ENCODE results near the gene PRR22. TPM values are rescaled to one million over a fixed set of nuclear protein-coding genes. Genes with fewer than 3 reads are reported as not detected.

The PRR22 gene
- polyA plus RNA-seq (2013, experiment 1 of 2) = 0.68 TPM
- polyA plus RNA-seq (2013, experiment 2 of 2) = 0.62 TPM

GRCh38 chr19:5784581-5785147 lies at the start of gene PRR22:
Gene PRR22, minus strand, starts transcription at chr19:5784746. Its CDS starts 86 bp downstream, at chr19:5784660.
- no CpG with 5 or more reads among the region's 15 CpGs for WGBS, 2 donors (ENCODE audit: extremely low coverage in 2 of 2, insufficient read length in 2 of 2, insufficient replicate concordance in 1 of 2)
- H2AK5ac ChIP-seq (ENCODE audit: low read depth, low read length) = no peak within 1 kb of the TSS
- no peak within 1 kb of the TSS for H3K4me2 ChIP-seq (ENCODE audit: insufficient read depth, low read length, poor library complexity, severe bottlenecking)
- DNase-seq (ENCODE audit: low spot score) = no peak
- peaks cover 12% of the 10 kb centered on the region for H3K79me1 ChIP-seq (ENCODE audit: low read depth, low read length)
- H3K4ac ChIP-seq (ENCODE audit: low read length) = no peak within 1 kb of the TSS
- no peak within 1 kb of the TSS for H2BK12ac ChIP-seq (ENCODE audit: low read length)
- H2BK120ac ChIP-seq (ENCODE audit: low read depth, low read length) = no peak within 1 kb of the TSS
- H4K8ac ChIP-seq (ENCODE audit: low read depth, low read length) = no peak within 1 kb of the TSS
- H3K27ac ChIP-seq (replicated peaks; ENCODE audit: low read length) = no peak within 1 kb of the TSS
- H3K9me3 ChIP-seq (replicated peaks in 1 of 2; ENCODE audit: control insufficient read depth in 2 of 2, insufficient read depth in 1 of 2, low read depth in 1 of 2, low read length in 2 of 2) = no peaks in the 10 kb centered on the region
- no peak within 1 kb of the TSS for H3K18ac ChIP-seq (ENCODE audit: low read length)
- H3K9ac ChIP-seq (ENCODE audit: low read depth, low read length, poor library complexity) = no peak within 1 kb of the TSS
- H2BK15ac ChIP-seq (ENCODE audit: low read length) = no peak within 1 kb of the TSS
- H4K91ac ChIP-seq (ENCODE audit: low read depth, low read length, poor library complexity) = no peak within 1 kb of the TSS
- H3K4me3 ChIP-seq (ENCODE audit: low read length in 2 of 2) = no peak within 1 kb of the TSS
- H3K14ac ChIP-seq (ENCODE audit: low read length) = no peak within 1 kb of the TSS
- peaks cover 35 to 61% of the 10 kb centered on the region in 2 donors for H3K36me3 ChIP-seq (replicated peaks in 1 of 2; ENCODE audit: control insufficient read depth in 2 of 2, insufficient read depth in 2 of 2, low read length in 2 of 2)
- no peak within 1 kb of the TSS for H2AFZ ChIP-seq (ENCODE audit: low read length)
- H2BK5ac ChIP-seq (ENCODE audit: low read length) = no peak within 1 kb of the TSS
- no peaks in the 10 kb centered on the region for H3K4me1 ChIP-seq (ENCODE audit: control insufficient read depth in 2 of 2, insufficient read depth in 1 of 2, low read depth in 1 of 2, low read length in 2 of 2)
- H3K27me3 ChIP-seq (ENCODE audit: control insufficient read depth in 3 of 3, insufficient read depth in 3 of 3, low read depth in 1 of 3, low read length in 3 of 3) = no peaks in the 10 kb centered on the region
- peak within 1 kb of the TSS; percentile 73 for H3K23ac ChIP-seq (ENCODE audit: low read depth, low read length, poor library complexity)

- Histone ChIP-seq H4K91ac (ENCODE audit: low read depth, low read length, poor library complexity) (no peak overlapping the region), H3K27ac (replicated peaks; ENCODE audit: low read length) (no peak overlapping the region), H3K9ac (ENCODE audit: low read depth, low read length, poor library complexity) (no peak overlapping the region), H2BK15ac (ENCODE audit: low read length) (peak overlapping the region; percentile 78), H2BK120ac (ENCODE audit: low read depth, low read length) (no peak overlapping the region), H3K4ac (ENCODE audit: low read length) (no peak overlapping the region), H2AK5ac (ENCODE audit: low read depth, low read length) (peak overlapping the region; percentile 79), H3K23ac (ENCODE audit: low read depth, low read length, poor library complexity) (peak overlapping the region; percentile 85), H3K4me2 (ENCODE audit: insufficient read depth, low read length, poor library complexity, severe bottlenecking) (no peak overlapping the region), H2AFZ (ENCODE audit: low read length) (no peak overlapping the region), H3K14ac (ENCODE audit: low read length) (no peak overlapping the region), H3K9me3 (replicated peaks in 1 of 2; ENCODE audit: control insufficient read depth in 2 of 2, insufficient read depth in 1 of 2, low read depth in 1 of 2, low read length in 2 of 2) (peaks cover 0 to 1% of the 10 kb centered on the region in 2 donors), H4K8ac (ENCODE audit: low read depth, low read length) (no peak overlapping the region), H3K79me1 (ENCODE audit: low read depth, low read length) (peaks cover 3% of the 10 kb centered on the region), H3K4me1 (ENCODE audit: control insufficient read depth in 2 of 2, insufficient read depth in 1 of 2, low read depth in 1 of 2, low read length in 2 of 2) (peaks cover 0 to 12% of the 10 kb centered on the region in 2 donors), H3K27me3 (ENCODE audit: control insufficient read depth in 3 of 3, insufficient read depth in 3 of 3, low read depth in 1 of 3, low read length in 3 of 3) (peaks cover 0 to 5% (median 0%) of the 10 kb centered on the region in 3 experiments), H3K36me3 (replicated peaks in 1 of 2; ENCODE audit: control insufficient read depth in 2 of 2, insufficient read depth in 2 of 2, low read length in 2 of 2) (no peaks in the 10 kb centered on the region), H2BK5ac (ENCODE audit: low read length) (no peak overlapping the region), H3K4me3 (ENCODE audit: low read length in 2 of 2) (no peak overlapping the region), H2BK12ac (ENCODE audit: low read length) (no peak overlapping the region), H3K18ac (ENCODE audit: low read length) (peak overlapping the region; percentile 64)
- DNase-seq (ENCODE audit: low spot score) = no peak
- no CpG with 5 or more reads among the region's 6 CpGs for WGBS, 2 donors (ENCODE audit: extremely low coverage in 2 of 2, insufficient read length in 2 of 2, insufficient replicate concordance in 1 of 2)
Measured at GRCh38 chr19:5832527-5833216, 48.1 kb upstream of the PRR22 start.

GRCh38 chr19:5832061-5832460 lies 47.5 kb upstream of the PRR22 start:
- H3K9me3 ChIP-seq (replicated peaks in 1 of 2; ENCODE audit: control insufficient read depth in 2 of 2, insufficient read depth in 1 of 2, low read depth in 1 of 2, low read length in 2 of 2) = peaks cover 0 to 1% of the 10 kb centered on the region in 2 donors
- H2BK15ac ChIP-seq (ENCODE audit: low read length) = peak overlapping the region; percentile 78
- H4K91ac ChIP-seq (ENCODE audit: low read depth, low read length, poor library complexity) = no peak overlapping the region
- no peak overlapping the region for H3K27ac ChIP-seq (replicated peaks; ENCODE audit: low read length)
- H3K79me1 ChIP-seq (ENCODE audit: low read depth, low read length) = peaks cover 3% of the 10 kb centered on the region
- H3K4me3 ChIP-seq (ENCODE audit: low read length in 2 of 2) = no peak overlapping the region
- peak overlapping the region; percentile 64 for H3K18ac ChIP-seq (ENCODE audit: low read length)
- no peak overlapping the region for H3K4ac ChIP-seq (ENCODE audit: low read length)
- H3K36me3 ChIP-seq (replicated peaks in 1 of 2; ENCODE audit: control insufficient read depth in 2 of 2, insufficient read depth in 2 of 2, low read length in 2 of 2) = no peaks in the 10 kb centered on the region
- no peak for DNase-seq (ENCODE audit: low spot score)
- peaks cover 0 to 16% of the 10 kb centered on the region in 2 donors for H3K4me1 ChIP-seq (ENCODE audit: control insufficient read depth in 2 of 2, insufficient read depth in 1 of 2, low read depth in 1 of 2, low read length in 2 of 2)
- no peak overlapping the region for H3K14ac ChIP-seq (ENCODE audit: low read length)
- WGBS, 2 donors (ENCODE audit: extremely low coverage in 2 of 2, insufficient read length in 2 of 2, insufficient replicate concordance in 1 of 2) = no CpG with 5 or more reads among the region's 22 CpGs
- H2BK12ac ChIP-seq (ENCODE audit: low read length) = peak overlapping the region; percentile 41
- H3K27me3 ChIP-seq (ENCODE audit: control insufficient read depth in 3 of 3, insufficient read depth in 3 of 3, low read depth in 1 of 3, low read length in 3 of 3) = peaks cover 0 to 5% (median 0%) of the 10 kb centered on the region in 3 experiments
- no peak overlapping the region for H2BK120ac ChIP-seq (ENCODE audit: low read depth, low read length)
- H3K23ac ChIP-seq (ENCODE audit: low read depth, low read length, poor library complexity) = peak overlapping the region; percentile 85
- H3K9ac ChIP-seq (ENCODE audit: low read depth, low read length, poor library complexity) = peak overlapping the region; percentile 44
- no peak overlapping the region for H4K8ac ChIP-seq (ENCODE audit: low read depth, low read length)
- H2AK5ac ChIP-seq (ENCODE audit: low read depth, low read length) = peak overlapping the region; percentile 79
- H3K4me2 ChIP-seq (ENCODE audit: insufficient read depth, low read length, poor library complexity, severe bottlenecking) = no peak overlapping the region
- H2AFZ ChIP-seq (ENCODE audit: low read length) = no peak overlapping the region
- H2BK5ac ChIP-seq (ENCODE audit: low read length) = no peak overlapping the region

- Histone ChIP-seq H2BK120ac (ENCODE audit: low read depth, low read length) (no peak overlapping the region), H3K36me3 (replicated peaks in 1 of 2; ENCODE audit: control insufficient read depth in 2 of 2, insufficient read depth in 2 of 2, low read length in 2 of 2) (no peaks in the 10 kb centered on the region), H3K4me3 (ENCODE audit: low read length in 2 of 2) (no peak overlapping the region), H3K23ac (ENCODE audit: low read depth, low read length, poor library complexity) (no peak overlapping the region), H3K27me3 (ENCODE audit: control insufficient read depth in 3 of 3, insufficient read depth in 3 of 3, low read depth in 1 of 3, low read length in 3 of 3) (peaks cover 0 to 5% (median 0%) of the 10 kb centered on the region in 3 experiments), H3K4me2 (ENCODE audit: insufficient read depth, low read length, poor library complexity, severe bottlenecking) (no peak overlapping the region), H3K14ac (ENCODE audit: low read length) (peak overlapping the region; percentile 8), H3K9me3 (replicated peaks in 1 of 2; ENCODE audit: control insufficient read depth in 2 of 2, insufficient read depth in 1 of 2, low read depth in 1 of 2, low read length in 2 of 2) (peaks cover 0 to 3% of the 10 kb centered on the region in 2 donors), H3K4me1 (ENCODE audit: control insufficient read depth in 2 of 2, insufficient read depth in 1 of 2, low read depth in 1 of 2, low read length in 2 of 2) (peaks cover 0 to 24% of the 10 kb centered on the region in 2 donors), H2BK12ac (ENCODE audit: low read length) (peak overlapping the region; percentile 58), H2BK15ac (ENCODE audit: low read length) (peak overlapping the region; percentile 81), H3K27ac (replicated peaks; ENCODE audit: low read length) (no peak overlapping the region), H4K91ac (ENCODE audit: low read depth, low read length, poor library complexity) (no peak overlapping the region), H3K18ac (ENCODE audit: low read length) (no peak overlapping the region), H2AFZ (ENCODE audit: low read length) (no peak overlapping the region), H3K9ac (ENCODE audit: low read depth, low read length, poor library complexity) (no peak overlapping the region), H3K4ac (ENCODE audit: low read length) (no peak overlapping the region), H4K8ac (ENCODE audit: low read depth, low read length) (no peak overlapping the region), H2BK5ac (ENCODE audit: low read length) (no peak overlapping the region), H3K79me1 (ENCODE audit: low read depth, low read length) (peaks cover 3% of the 10 kb centered on the region), H2AK5ac (ENCODE audit: low read depth, low read length) (peak overlapping the region; percentile 88)
- no peak for DNase-seq (ENCODE audit: low spot score)
- WGBS, 2 donors (ENCODE audit: extremely low coverage in 2 of 2, insufficient read length in 2 of 2, insufficient replicate concordance in 1 of 2) = no CpG with 5 or more reads among the region's 9 CpGs
Measured at GRCh38 chr19:5831159-5831558, 46.6 kb upstream of the PRR22 start.
